Measurements from ENCODE around the gene AGPAT3. TPM values are rescaled to one million over a fixed set of nuclear protein-coding genes. Genes with fewer than 3 reads are reported as not detected.

The AGPAT3 gene
- total RNA-seq, 1 donor from 2014 or later = 65.9 TPM

GRCh38 chr21:43832158-43832550 is 32.9 kb upstream of the AGPAT3 start:
- intact Hi-C loops (cut with DNase I) = no loop called here
- Histone ChIP-seq H3K4me1 (no peaks in the 10 kb centered on the region), H3K27ac (no peak overlapping the region), H3K4me3 (no peak overlapping the region), H3K36me3 (no peaks in the 10 kb centered on the region), H3K9me3 (no peaks in the 10 kb centered on the region), H3K27me3 (no peaks in the 10 kb centered on the region)
- no peak for DNase-seq (ENCODE audit: low spot score in 2 of 2)
- no peak for TF ChIP-seq CTCF (IDR thresholded peaks at IDR 0.05)

GRCh38 chr21:43832648-43833047 is 32.4 kb upstream of the AGPAT3 start:
- H3K4me3 ChIP-seq = no peak overlapping the region
- no peak for TF ChIP-seq CTCF (IDR thresholded peaks at IDR 0.05)
- H3K27ac ChIP-seq = no peak overlapping the region
- intact Hi-C loops (cut with DNase I) = no loop called here
- DNase-seq (ENCODE audit: low spot score in 2 of 2) = no peak
- no peaks in the 10 kb centered on the region for H3K9me3 ChIP-seq
- H3K27me3 ChIP-seq = no peaks in the 10 kb centered on the region
- no peaks in the 10 kb centered on the region for H3K4me1 ChIP-seq
- no peaks in the 10 kb centered on the region for H3K36me3 ChIP-seq

GRCh38 chr21:43834146-43834905 is 30.7 kb upstream of the AGPAT3 start:
- TF ChIP-seq CTCF (IDR thresholded peaks at IDR 0.05) = no peak

GRCh38 chr21:43835050-43835449 is 30.0 kb upstream of the AGPAT3 start:
- no peaks in the 10 kb centered on the region for H3K27me3 ChIP-seq
- no peak for TF ChIP-seq CTCF (IDR thresholded peaks at IDR 0.05)
- no peaks in the 10 kb centered on the region for H3K36me3 ChIP-seq
- DNase-seq (ENCODE audit: low spot score in 2 of 2) = no peak
- H3K4me3 ChIP-seq = no peak overlapping the region
- H3K4me1 ChIP-seq = no peaks in the 10 kb centered on the region
- H3K9me3 ChIP-seq = no peaks in the 10 kb centered on the region
- intact Hi-C loops (cut with DNase I) = no loop called here
- no peak overlapping the region for H3K27ac ChIP-seq

More at GRCh38 chr21:43834146-43834905, 30.7 kb upstream of the AGPAT3 start:
- H3K27ac ChIP-seq = no peak overlapping the region
- H3K4me1 ChIP-seq = no peaks in the 10 kb centered on the region
- intact Hi-C loops (cut with DNase I) = no loop called here
- DNase-seq (ENCODE audit: low spot score in 2 of 2) = no peak
- H3K4me3 ChIP-seq = no peak overlapping the region
- no peaks in the 10 kb centered on the region for H3K36me3 ChIP-seq
- H3K27me3 ChIP-seq = no peaks in the 10 kb centered on the region
- no peaks in the 10 kb centered on the region for H3K9me3 ChIP-seq

GRCh38 chr21:43835861-43836260 is 29.2 kb upstream of the AGPAT3 start:
- H3K27me3 ChIP-seq = no peaks in the 10 kb centered on the region
- no peaks in the 10 kb centered on the region for H3K9me3 ChIP-seq
- no peak overlapping the region for H3K27ac ChIP-seq
- H3K36me3 ChIP-seq = no peaks in the 10 kb centered on the region
- DNase-seq (ENCODE audit: low spot score in 2 of 2) = no peak
- no peak for TF ChIP-seq CTCF (IDR thresholded peaks at IDR 0.05)
- intact Hi-C loops (cut with DNase I) = no loop called here
- H3K4me3 ChIP-seq = no peak overlapping the region
- H3K4me1 ChIP-seq = no peaks in the 10 kb centered on the region

Data from ascending aorta (tissue), 2 donors.